G401.6 (cell line): ENCODE data around the gene HSD3B7.
"Not testable (repeated sequence)": the region's sequence is repeated elsewhere in the genome, so short reads cannot be mapped to it uniquely, and the experiment has no call there.

Experiments
- FAIRE-seq: peaks from 2 replicates; lab custom pipeline; 2012; peaks lifted over from hg19 to GRCh38; lab: Jason Lieb, UNC

Gene HSD3B7

DNA sequence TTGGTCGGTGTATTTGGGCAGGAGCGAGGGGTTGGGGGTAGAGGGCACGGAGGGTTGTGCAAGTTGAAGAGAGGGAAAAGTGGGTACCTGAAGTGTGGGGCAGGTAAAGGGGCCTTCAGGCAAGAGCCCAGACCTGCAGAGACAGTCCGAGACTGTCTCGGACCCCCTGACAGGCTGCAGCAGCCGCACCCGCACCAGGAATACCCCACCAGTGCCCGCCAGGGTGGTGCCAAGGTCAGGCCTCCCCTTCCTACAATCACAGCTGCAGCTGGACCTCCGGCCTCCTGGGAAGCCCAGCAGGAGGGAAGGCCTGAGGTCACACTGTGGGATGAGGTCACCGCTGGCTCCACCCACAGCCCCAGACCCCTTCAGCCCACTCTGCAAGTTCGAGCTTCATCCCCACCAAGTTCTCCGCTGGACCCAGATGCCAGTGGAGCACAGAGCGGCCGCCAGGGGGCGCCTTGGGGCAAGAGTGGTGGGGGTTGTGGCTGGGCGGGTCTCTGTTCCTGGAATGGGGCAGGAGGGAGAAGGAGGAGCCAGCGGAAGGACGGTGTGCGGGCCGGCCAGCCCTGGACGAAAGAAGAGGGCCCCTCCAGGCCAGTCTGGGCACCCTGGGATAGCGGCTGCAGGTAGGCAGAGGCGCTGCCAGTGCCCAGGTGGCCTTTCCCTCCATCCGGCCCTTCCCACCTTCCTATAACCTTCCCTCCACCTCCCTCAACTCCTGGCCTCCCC lies at the start of gene HSD3B7:
HSD3B7 (plus strand) TSS at position 539 of the 732 bp plus-strand sequence. CDS start 452 bp downstream, outside the sequence.
- FAIRE-seq: peak; percentile 83

DNA sequence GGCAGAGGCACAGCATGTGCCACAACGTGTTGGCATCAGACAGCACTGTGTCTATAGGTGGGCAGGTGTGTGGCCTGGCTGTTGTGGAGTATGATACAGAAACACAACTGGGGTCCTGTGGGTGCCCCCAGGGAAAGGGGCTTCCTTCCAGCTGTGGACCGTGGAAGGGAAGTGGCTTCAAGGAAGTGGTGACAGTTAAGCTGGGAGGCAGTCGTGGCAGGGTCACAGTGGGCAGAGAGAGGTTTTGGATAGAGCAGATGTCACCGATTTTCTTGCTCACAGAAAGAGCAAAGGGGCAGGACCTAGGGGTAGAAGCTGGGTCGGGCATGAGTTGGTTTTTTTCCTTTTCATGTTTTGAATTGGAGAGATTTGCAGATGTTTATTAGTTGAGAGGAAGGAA lies 47.3 kb upstream of the HSD3B7 start:
- FAIRE-seq: no peak

GRCh38 chr16:30939571-30939970 lies 45.4 kb upstream of the HSD3B7 start:
- not testable (repeated sequence) for FAIRE-seq

DNA sequence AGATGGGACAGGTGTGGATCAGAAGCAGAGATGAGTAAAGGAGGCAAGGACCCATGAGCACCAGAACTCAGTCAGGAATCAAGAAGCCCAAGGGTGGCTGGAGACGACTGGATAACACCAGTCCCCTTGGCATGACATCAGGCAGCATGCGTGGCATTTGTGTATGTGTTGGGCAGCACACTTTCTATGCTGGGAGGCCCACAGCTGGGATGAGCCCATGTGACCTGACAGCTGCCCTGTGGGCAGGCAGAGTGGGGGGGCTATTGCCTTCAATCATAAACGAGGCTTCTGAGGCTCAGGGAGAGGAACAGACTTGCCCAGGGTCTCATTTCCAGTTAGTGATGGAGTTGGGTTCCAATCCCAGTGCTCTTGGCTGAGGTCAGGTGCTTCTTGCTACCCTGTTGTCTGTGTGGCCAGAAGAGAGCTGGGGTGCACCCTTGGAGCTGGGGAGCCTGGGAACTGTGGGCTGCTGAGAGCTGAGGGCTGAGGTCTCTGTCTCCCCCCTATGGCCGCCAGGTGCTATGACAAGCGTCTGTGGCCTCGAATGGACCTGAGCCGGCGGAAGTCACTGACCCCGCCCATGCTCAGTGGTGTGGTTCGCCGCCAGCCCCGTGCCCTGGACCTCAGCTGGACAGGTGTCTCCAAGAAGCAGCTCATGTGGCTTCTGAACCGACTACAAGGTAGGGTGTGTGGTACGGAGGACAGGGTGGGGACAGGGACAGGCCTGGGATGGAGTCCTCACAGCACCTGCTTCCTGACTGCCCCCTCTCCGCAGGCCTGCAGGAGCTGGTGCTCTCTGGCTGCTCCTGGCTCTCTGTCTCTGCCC lies 43.2 kb upstream of the HSD3B7 start:
- no peak for FAIRE-seq

DNA sequence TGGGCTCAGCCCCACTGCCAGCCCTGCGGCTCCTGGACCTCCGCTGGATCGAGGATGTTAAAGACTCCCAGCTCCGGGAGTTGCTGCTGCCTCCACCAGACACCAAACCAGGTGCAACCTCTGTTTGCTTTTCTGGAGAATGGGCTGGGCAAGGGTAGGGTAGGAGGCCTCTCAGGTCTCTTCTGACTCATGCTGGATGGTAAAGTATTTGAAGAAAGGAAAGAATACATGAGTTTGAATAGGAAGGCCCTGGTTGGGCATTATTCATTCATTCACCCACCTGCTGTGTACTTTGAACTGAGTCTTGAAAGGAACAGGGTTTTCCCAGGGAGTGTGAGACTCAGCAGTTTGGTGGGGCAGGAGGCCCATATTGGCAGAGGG lies 42.6 kb upstream of the HSD3B7 start:
- no peak for FAIRE-seq

GRCh38 chr16:30944352-30944751 lies 40.7 kb upstream of the HSD3B7 start:
- no peak for FAIRE-seq

- FAIRE-seq: no peak
Observed at GRCh38 chr16:30946671-30947540, 38.1 kb upstream of the HSD3B7 start.

GRCh38 chr16:30947541-30947858 lies 37.5 kb upstream of the HSD3B7 start:
- FAIRE-seq: no peak

- peak; percentile 97 for FAIRE-seq
Observed at GRCh38 chr16:30947859-30948666, 36.9 kb upstream of the HSD3B7 start.

DNA sequence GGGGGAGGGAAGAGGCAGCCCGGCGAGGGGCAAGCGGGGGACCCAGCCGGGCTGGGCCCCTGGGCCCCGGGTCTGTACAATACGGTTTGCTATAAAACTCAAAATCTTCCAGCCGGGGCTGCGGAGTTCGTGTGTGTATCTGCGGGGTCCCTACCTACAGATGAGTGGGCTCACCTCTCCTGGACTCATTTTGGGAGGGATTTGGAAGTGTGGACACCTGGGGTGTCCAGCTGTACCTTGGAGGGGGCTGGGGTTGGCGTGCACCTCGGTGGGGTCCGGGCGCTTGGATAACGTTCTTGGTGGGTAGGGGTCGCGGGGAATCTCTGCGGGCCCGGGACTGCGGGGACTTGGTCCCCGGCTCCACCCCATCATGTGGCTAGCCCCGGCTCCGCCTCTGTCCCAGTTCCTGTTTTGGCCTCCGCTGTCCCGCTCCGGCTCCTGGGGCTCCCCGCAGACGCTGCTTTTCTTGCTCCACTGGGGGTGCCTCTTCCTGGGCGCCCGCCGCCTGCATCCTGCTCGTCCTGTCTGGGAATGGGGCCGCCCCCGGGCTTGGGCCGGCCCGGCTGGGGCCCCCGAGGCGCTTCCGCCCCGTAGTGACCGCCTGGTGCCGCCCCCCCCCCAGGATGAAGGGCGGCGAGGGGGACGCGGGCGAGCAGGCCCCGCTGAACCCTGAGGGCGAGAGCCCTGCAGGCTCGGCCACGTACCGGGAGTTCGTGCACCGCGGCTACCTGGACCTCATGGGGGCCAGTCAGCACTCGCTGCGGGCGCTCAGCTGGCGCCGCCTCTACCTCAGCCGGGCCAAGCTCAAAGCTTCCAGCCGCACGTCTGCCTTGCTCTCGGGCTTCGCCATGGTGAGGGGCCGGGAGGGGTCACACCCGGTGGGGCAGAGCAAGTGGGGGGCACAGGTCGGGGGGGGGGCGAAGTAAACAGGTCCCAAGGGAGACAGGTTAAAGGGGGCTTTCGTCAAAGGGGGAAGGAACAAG lies 36.0 kb upstream of the HSD3B7 start, which contains the start of gene ORAI3:
ORAI3 (plus strand) TSS at position 402 of the 983 bp plus-strand sequence; CDS start at position 624, 222 bp downstream.
- FAIRE-seq: no peak

DNA sequence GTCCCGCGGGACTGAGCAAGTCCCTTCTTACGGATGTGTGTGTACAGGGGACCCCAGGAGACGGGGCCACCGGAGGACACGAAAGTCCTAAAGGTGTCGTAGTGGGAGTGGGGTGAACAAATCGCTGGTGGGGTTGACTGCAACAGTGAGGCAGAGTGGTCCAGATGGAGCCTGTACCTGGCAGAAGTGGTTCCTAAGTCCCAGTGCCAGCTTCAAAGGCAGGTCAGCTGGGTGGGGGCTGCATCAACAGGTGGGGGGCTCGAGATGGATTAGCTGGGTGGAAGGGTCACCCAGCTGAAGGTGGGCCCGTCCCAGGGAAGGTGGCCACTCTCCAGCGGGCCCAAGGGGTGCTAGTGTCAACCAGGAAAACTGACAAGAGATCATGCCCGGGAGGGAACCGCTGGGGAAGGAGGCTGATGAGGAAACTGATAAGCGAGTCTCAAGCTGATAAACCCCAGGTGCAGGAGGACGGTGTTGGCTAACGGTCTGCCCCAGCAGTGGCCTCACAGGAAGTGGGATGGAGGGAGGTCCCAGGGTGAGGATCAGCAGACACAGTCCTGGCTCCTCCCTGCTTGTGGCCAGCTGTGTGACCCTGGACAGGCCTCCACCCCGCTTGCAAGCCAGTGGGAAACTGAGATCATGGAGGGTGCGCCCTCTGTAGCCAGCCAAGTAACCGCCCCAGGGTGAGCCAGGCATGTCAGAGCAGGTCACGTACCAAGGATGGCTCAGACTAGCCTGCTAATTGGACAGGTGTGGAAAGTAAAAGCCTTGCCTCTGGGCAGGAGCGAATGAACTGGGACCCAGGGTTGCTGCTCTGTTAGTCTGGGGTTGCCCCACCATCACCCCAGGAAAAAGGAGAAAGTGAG lies 35.1 kb upstream of the HSD3B7 start:
- no peak for FAIRE-seq

DNA sequence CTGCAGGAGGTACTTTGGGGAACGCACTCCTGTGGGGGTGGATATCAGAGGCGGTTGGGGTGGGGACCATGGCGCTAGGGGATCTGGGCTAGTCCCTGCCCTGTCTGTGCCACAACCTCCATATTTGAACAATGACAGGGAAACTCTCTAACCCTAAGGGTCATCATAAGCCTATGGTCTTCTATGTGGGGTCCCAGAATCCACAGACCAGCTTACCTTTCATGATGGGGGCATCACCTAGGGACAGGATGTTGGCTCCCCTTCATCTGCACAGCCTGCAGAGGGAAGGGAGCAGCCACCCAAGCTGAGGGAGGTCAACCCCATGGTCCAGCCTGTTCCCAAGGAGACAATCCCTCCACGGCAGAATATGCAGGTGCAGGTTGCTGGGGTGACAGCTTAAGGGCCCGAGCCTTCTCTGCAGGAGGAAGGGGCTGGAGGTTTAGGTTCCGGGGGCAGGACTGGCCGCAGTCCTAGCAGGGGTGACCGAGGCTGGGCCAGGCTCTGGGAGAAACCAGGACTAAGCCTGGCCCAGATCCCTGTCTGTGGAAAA lies 34.4 kb upstream of the HSD3B7 start:
- no peak for FAIRE-seq

GRCh38 chr16:30951193-30951592 lies 33.8 kb upstream of the HSD3B7 start:
- FAIRE-seq: no peak

DNA sequence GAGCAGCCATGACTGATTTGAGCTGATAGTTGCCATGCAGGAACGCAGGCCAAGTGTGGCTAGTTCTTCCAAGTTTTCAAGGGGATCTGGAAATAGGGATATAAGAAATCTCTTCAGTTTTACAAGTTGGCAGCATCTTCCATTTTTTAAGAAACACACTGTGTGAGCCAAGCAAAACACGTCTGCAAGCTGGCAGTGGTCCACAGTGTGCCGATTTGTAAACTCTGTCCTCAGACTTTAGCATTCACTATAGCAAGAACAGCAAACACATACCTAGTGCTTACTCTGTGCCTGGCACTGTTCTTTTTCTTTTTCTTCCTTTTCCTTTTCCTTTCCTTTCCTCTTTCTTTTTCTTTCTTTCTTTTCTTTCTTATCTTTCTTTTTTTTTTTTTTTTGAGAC lies 33.3 kb upstream of the HSD3B7 start:
- no peak for FAIRE-seq

- no peak for FAIRE-seq
Observed at GRCh38 chr16:30953111-30953510, 31.9 kb upstream of the HSD3B7 start.

DNA sequence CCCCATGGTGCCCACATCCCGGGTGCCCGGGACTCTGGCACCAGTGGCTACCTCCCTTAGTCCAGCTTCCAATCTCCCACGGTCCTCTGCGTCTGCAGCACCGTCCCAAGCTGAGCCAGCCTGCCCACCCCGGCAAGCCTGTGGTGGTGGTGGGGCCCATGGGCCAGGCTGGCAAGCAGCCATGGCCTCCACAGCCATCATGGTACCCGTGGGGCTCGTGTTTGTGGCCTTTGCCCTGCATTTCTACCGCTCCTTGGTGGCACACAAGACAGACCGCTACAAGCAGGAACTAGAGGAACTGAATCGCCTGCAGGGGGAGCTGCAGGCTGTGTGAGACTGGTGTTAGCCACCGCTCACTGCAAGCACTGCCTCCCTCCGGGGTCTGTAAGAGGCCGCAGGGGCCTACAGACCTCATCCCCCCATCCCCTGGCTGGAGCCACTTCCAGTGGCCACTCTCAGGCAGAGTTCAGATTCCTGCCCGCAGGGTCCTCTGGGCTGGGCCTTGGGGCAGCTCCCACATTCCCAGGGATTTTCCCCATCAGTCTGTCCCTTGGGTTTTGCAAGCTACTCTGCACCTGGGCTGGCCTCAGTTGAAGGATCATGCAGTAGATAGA lies 31.4 kb upstream of the HSD3B7 start:
- FAIRE-seq: peak; percentile 19

GRCh38 chr16:30954993-30955392 lies 30.0 kb upstream of the HSD3B7 start:
- FAIRE-seq: no peak

- no peak for FAIRE-seq
Observed at GRCh38 chr16:30956601-30957455, 28.2 kb upstream of the HSD3B7 start.
